KOPT-K1 (cell line): Measurements from ENCODE around the gene HYAL3.
"Not testable (repeated sequence)": the region's sequence is repeated elsewhere in the genome, so short reads cannot be mapped to it uniquely, and the experiment has no call there.

Source experiments
- H3K27ac ChIP-seq: fragments of 200-600 bp; sonication (generic); 2 replicates; pipeline ENCODE4 v1.5.1; 2016; ENCODE audit warnings: antibody characterized with exemption, mild to moderate bottlenecking, low read depth, low read length; ENCODE audit not compliant: poor library complexity, severe bottlenecking
- H3K36me3 ChIP-seq: fragments of 200-600 bp; sonication (generic); 2 replicates; pipeline ENCODE4 v1.5.1; 2017; ENCODE audit warnings: antibody characterized with exemption, mild to moderate bottlenecking, low read length, moderate library complexity; ENCODE audit not compliant: insufficient read depth
- H3K9me3 ChIP-seq: fragments of 200-600 bp; sonication (generic); 2 replicates; pipeline ENCODE4 v1.5.1; 2017; ENCODE audit warnings: antibody characterized with exemption, low read length, mild to moderate bottlenecking; ENCODE audit not compliant: insufficient read depth, poor library complexity, severe bottlenecking

The HYAL3 gene

DNA sequence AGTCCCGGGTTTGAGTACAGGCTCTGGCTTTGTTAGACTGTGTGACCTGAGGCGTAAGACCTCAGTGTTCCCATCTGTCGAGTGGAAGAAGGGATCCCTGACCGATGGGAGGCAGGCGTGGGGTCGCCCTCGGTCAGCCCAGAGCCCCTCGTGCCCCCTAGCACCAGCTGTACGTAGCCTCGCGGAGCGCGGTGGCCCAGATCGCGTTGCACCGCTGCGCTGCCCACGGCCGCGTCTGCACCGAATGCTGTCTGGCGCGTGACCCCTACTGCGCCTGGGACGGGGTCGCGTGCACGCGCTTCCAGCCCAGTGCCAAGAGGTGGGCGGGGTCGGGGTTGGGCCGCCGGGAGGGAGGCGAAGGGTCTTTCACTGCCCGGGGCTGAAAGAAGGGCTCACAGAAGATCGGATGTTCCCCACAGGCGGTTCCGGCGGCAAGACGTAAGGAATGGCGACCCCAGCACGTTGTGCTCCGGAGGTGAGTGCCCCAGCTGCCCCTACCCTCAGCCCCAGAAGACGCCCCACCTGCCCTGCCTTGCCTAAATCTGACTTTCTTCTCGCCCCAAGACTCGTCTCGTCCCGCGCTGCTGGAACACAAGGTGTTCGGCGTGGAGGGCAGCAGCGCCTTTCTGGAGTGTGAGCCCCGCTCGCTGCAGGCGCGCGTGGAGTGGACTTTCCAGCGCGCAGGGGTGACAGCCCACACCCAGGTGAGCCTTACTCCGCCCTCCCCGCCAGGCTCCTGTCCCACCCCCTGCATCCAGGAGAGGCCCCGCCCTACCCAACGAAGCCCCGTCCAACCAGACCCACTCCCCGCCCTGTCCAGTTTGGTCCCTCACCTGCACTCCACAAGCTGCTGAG is 23.8 kb downstream of the HYAL3 start:
- Histone ChIP-seq H3K9me3 (no peaks in the 10 kb centered on the region), H3K27ac (no peak overlapping the region), H3K36me3 (no peaks in the 10 kb centered on the region)

GRCh38 chr3:50274371-50275104 is 24.7 kb downstream of the HYAL3 start:
- Histone ChIP-seq H3K36me3 (no peaks in the 10 kb centered on the region), H3K9me3 (no peaks in the 10 kb centered on the region), H3K27ac (no peak overlapping the region)

DNA sequence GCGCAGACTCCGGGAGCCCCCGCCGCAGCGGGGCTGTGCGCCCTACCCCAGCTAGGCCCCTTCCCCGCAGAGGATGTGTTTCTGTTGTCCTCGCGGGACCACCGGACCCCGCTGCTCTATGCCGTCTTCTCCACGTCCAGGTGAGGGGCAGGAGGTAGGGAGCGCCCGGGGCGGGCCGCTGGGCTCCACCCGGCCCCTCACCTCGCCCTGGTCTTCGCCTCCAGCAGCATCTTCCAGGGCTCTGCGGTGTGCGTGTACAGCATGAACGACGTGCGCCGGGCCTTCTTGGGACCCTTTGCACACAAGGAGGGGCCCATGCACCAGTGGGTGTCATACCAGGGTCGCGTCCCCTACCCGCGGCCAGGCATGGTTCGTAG is 25.5 kb downstream of the HYAL3 start:
- no peaks in the 10 kb centered on the region for H3K9me3 ChIP-seq
- no peak overlapping the region for H3K27ac ChIP-seq
- no peaks in the 10 kb centered on the region for H3K36me3 ChIP-seq

DNA sequence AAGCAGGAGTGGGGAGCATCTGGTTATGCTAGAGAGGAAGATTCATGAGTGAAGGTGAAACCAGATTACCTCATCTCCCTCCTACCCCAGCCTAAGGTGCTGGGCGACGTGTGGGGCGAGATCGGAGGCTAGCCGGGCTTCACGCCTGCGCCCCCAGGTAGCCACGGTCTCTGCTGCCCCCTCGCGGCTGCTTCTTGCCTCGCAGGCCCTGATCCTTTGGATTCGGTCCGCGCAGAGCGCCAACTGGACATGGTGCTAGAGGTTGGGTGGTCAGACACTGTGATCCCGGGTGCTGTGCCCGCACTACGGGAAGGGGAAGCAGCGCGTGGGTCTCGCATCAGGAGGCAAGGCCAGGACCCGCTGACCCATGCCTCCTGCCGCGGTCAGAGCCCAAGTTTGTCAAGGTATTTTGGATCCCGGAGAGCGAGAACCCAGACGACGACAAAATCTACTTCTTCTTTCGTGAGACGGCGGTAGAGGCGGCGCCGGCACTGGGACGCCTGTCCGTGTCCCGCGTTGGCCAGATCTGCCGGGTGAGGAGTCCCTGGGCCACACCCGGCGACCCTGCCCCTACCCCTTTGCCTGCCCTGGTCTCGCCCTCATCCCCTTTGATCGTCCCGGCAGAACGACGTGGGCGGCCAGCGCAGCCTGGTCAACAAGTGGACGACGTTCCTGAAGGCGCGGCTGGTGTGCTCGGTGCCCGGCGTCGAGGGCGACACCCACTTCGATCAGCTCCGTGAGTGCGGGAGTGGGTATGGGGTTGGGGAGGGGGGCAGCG is 26.1 kb downstream of the HYAL3 start:
- H3K27ac ChIP-seq, result no peak overlapping the region
- no peaks in the 10 kb centered on the region for H3K36me3 ChIP-seq
- no peaks in the 10 kb centered on the region for H3K9me3 ChIP-seq

DNA sequence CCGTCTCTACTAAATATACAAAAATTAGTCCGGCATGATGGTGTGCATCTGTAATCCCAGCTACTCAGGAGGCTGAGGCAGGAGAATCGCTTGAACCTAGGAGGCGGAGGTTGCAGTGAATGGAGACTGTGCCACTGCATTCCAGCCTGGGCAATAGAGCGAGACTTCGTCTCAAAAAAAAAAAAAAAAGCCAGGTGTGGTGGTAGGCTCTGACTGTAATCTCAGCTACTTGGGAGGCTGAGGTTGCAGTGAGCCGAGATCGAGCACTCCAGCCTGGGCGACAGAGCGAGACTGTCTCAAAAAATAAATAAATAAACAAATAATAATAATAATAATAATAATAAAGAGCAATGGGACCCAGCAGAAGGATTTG is 26.7 kb downstream of the HYAL3 start:
- H3K36me3 ChIP-seq, H3K27ac ChIP-seq, H3K9me3 ChIP-seq: not testable (repeated sequence)

DNA sequence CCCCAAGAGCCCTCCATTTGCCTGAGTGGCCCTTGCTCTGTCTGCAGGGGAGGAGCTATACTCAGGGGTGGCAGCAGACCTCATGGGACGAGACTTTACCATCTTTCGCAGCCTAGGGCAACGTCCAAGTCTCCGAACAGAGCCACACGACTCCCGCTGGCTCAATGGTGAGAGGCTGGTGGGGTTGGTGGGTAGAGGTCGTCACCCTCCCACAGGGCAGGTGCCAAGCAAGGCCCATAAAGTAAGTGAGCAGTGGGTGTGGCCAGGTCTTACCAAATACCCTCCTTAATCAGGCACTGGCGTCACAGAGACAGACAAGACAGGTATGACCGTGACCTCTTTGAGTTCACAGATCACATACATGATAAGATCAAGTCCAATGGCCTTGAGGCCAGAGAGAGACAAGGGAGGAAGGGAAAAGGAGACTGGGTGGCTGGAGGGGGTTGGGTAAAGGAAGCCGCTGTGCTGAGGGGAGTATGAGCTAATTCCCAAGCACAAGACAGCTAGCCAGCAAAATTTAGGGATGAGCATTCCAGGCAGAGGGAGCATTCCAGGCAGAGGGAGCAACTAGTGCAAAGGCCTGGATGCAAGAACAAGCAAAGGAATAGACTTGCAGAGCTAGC is 27.8 kb downstream of the HYAL3 start:
- Histone ChIP-seq H3K9me3 (no peaks in the 10 kb centered on the region), H3K27ac (no peak overlapping the region), H3K36me3 (no peaks in the 10 kb centered on the region)

DNA sequence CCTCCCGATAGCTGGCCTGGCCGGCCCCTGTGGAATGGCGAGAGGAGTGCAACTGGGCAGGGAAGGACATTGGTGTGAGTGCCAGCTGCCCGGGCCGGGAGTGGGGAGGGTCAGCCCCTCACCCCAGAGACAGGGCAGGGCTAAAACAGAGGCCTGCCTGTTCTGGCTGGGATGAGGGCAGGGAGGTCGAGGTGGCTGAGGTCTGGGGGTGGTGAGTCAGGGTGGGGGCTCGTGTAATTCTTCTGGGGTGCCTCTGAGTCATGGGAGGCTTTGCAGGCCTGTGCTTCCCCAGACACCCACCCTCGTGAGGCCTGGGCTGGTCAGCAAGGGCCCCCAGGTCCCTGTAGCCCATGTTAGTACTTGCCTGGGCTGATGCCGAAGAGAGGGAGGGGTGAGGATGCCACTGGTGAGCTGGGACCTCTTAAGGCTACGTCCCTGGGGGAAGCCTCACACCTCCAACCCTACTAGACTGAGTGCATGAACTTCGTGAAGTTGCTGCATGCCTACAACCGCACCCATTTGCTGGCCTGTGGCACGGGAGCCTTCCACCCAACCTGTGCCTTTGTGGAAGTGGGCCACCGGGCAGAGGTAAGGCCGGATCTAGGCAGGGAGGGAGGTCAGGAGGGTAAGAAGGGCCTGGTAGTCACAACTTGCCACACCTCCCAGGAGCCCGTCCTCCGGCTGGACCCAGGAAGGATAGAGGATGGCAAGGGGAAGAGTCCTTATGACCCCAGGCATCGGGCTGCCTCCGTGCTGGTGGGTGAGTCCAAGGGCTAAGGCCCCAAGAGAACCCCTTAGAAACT is 28.6 kb downstream of the HYAL3 start:
- H3K27ac ChIP-seq, result no peak overlapping the region
- no peaks in the 10 kb centered on the region for H3K36me3 ChIP-seq
- no peaks in the 10 kb centered on the region for H3K9me3 ChIP-seq

DNA sequence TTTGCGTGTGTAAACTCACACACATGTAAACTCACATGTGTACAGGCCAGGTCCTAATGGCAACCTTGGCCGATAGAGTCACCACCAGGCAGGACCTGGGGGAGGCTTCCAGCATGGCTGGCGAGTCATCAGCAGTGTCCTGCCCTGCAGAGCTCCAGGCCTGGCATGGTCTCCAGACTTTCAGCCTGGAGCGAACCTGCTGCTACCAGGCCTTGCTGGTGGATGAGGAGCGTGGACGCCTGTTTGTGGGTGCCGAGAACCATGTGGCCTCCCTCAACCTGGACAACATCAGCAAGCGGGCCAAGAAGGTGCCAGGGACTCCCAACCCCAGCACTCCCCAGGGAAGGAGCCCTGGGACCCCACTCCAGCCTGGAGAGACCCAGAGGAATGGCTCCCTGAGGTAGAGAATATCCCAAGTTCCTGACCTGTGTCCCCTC is 29.2 kb downstream of the HYAL3 start:
- H3K36me3 ChIP-seq, result no peaks in the 10 kb centered on the region
- no peak overlapping the region for H3K27ac ChIP-seq
- no peaks in the 10 kb centered on the region for H3K9me3 ChIP-seq

GRCh38 chr3:50269460-50269859 is 29.7 kb downstream of the HYAL3 start:
- Histone ChIP-seq H3K27ac (no peak overlapping the region), H3K9me3 (no peaks in the 10 kb centered on the region), H3K36me3 (no peaks in the 10 kb centered on the region)

DNA sequence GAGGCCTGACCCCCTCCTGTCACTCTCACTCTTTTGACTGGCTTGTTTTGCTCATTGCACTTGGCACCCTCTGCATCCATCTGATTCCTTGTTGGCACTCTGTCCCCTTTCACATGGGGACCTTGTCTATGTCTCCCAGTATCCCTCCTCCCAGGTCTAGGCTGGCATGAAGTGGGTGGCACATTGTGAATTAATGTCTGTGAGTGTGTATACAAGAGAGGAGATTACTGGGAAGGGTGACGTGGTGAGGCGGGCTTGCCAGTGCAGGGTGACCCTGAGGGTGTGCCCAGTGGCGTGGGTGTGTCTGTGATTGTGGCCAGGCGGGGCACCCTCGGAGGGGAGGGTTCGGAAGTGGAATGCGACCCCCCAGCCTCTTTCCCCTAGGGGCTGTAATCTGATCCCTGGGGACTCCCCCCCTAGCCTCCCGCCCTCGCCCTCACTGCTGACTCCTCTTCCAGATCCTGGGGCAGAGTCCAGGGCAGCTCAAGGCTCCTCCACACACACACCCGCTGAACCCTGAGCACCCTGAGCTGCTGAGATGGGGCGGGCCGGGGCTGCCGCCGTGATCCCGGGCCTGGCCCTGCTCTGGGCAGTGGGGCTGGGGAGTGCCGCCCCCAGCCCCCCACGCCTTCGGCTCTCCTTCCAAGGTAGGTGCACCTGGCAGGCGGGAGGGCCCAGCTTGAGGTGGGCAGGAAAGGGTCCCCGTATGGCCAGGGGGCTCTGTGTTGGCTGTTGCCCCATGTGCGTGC is 30.3 kb downstream of the HYAL3 start, which contains the start of gene SEMA3B:
Gene SEMA3B (plus strand): TSS at position 445 of the 749 bp plus-strand sequence. CDS start 94 bp downstream, at position 539.
- no peaks in the 10 kb centered on the region for H3K9me3 ChIP-seq
- no peaks in the 10 kb centered on the region for H3K36me3 ChIP-seq
- no peak within 1 kb of the TSS for H3K27ac ChIP-seq

DNA sequence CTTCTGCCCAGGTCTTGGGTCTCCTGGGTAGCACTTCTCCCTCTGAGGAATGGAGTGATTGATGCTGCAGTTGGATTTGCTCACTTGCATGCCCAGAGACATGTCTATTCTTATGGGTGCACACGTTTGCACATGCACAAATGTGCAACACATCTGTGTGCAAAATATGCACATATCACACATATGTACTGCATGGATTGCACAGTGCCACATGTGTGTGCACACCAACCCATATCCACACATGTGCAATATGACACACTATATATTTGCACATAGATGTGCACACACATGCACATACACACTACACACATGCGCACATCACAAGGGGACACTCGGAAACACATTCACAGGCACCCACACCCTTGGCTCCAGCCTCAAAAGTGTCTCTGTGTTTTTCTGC is 30.9 kb downstream of the HYAL3 start:
- Histone ChIP-seq H3K9me3 (no peaks in the 10 kb centered on the region), H3K27ac (no peak overlapping the region), H3K36me3 (no peaks in the 10 kb centered on the region)

DNA sequence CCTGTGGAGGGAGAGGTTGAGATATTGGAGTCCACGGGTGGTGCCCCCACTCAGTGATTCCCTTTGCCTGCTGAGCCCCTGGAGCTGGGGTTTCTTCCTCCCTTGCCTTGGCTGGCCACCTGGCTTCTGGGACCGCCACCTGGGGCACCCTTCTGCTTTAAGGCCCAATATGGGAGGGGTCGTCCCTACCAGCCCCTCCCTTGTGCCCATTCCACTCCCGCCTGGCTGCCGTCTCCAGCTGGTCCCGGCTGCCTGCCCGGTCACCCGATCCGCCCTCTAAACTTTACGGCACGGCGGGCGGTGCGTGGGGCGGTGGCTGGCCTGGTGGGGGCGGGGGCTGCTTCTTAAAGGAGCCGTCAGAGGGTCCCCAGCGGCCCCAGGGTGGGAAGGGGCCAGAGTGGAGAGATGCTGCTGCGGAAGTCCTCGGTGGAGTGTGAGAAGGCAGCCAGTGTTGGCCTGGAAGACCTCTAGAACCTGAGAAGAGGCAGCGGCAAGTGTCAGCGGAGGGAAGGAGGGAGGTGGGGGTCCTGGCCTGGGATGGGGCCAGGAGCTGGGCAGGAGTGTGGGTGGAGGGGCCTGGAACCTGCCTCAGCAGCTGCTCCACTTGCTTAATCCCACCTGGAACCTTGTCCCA is 31.8 kb downstream of the HYAL3 start:
- H3K27ac ChIP-seq, result no peak overlapping the region

GRCh38 chr3:50266836-50267235 is 32.4 kb downstream of the HYAL3 start:
- no peak overlapping the region for H3K27ac ChIP-seq

More for the DNA sequence above, 31.8 kb downstream of the HYAL3 start:
- no peaks in the 10 kb centered on the region for H3K9me3 ChIP-seq
- no peaks in the 10 kb centered on the region for H3K36me3 ChIP-seq

More at GRCh38 chr3:50266836-50267235, 32.4 kb downstream of the HYAL3 start:
- Histone ChIP-seq H3K9me3 (no peaks in the 10 kb centered on the region), H3K36me3 (no peaks in the 10 kb centered on the region)
